Muscle of arm (tissue), 12 donors: ENCODE measurements around the gene CAPZB. TPM values are rescaled to one million over a fixed set of nuclear protein-coding genes. Genes with fewer than 3 reads are reported as not detected.
"Not testable (repeated sequence)": the region's sequence is repeated elsewhere in the genome, so short reads cannot be mapped to it uniquely, and the experiment has no call there.

Experiments used
- DNase-seq: peaks from one replicate; pipeline ENCODE4 v3.0.0-alpha.2; 2013
- polyA plus RNA-seq, 12 donors: library from polyadenylated mRNA; unstranded; fragments of 120-200 nt; gene quantifications; one replicate each; pipeline ENCODE4 v1.2.1, GENCODE V29; 2013; ENCODE audit not compliant: insufficient read length in 12 of 12

The CAPZB gene
- polyA plus RNA-seq, 12 donors = 191 to 264 (median 235) TPM; not detected in 1

DNA sequence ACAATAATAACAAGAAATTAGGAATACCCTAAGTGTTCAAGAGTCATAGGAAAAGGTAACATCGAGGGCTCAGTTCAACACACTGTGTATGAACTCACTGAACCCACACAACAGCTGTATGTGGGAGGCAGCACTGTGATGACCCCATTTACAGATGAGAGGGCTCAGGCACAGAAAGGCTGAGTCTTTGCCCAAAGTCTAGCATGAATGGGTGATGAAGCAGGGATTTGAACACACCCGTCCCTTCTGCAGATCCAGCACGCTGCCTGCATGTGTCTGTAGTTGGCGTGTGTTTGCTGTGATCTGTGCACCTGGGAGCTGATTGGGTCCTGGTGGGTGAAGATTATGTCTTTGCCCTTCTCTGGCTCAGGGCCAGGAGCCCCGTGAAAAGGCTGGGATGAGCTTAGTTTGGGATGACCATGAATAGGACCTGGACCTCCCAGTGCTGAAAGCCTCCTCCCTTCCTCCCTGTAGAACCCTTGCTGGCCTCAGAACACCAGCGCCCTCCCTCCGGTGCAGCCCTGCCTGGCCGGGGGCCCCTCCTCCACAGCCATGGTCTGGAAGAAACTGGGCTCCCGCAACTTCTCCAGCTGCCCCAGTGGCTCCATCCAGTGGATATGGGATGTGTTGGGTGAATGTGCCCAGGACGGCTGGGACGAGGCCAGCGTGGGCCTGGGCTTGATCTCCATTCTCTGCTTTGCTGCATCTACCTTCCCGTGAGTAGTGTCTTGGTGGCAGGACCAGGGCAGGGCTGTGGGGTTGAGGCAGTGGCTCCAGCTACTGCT lies 168.0 kb downstream of the CAPZB start:
- DNase-seq = no peak

DNA sequence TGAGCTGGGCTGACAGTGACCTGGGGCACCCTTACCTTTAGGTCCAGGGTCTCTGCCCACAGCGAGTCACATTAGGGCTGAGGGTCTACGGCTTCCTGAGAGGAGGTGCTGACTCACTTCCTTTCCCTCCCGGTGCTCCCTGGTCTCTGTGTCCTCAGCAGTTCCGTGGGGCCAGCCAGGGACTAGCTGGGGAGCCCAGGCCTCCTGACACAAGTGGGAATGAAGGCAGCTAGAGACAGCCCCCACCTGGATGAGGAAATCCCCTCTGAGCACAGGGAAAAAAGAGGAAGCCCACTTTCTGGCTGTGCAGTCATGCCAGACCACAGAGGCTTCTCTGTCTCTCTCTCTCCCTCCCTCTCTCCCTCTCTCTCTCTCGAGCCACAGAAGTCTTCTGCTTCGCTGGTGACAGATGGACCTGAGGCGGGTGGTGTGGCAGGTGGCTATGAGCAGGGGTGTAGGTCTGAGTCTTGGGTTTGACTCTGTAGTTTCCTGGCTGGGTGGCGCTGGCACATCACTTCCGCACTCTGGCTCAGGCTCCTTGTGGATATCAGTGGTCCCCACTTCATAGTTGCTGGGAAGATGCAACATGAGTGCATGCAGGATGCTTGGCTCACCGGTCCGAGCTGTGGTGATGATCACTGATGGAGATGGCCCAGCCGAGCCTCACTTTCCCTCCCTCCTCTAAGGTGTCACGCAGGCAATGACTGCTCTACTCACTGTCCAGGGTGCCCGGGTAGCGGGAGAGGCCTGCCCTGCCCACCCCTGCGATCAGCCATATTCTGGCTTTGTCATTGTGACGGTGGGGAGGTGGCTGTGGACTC lies 169.8 kb downstream of the CAPZB start:
- DNase-seq = no peak

DNA sequence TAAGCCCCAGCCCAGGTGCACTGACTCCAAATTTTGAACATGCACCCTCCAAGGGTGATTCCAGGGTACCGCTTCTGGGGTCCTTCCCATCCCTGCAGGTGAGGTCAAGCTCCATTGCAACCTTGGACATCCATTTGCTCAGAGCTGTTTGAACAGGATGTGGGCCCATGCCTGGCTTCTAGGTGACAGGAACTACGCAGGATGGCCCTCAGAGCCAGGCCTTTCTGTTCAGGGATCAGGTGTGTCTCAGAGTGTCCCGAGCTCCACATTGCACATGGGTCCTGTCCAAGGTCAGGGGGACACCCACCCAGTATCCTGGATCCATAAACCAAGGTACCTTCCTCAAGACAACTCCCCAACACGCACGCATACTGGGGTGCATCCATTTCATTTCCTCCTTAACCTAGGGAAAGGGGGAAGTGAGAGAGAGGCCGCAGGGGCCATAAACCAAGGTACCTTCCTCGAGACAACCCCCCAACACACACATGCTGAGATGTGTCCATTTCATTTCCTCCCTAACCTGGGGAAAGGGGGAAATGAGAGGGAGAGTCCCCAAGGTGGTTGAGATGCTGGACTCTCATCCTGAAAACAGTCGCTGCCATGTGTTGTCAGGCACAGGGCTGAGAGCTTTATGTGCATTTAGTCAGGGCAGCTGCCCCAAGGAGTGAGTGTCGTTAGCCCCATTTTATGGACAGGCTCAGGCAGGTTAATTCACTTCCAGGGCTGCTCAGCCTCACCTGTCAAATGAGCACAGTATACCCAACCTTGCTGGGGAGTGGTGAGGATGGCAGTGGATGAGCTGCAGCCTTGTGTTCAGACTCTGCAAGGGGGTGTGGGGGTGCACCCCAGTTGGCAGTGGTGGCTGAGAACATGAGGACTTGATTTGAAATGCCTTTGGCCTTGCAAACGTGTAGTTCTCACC lies 171.1 kb downstream of the CAPZB start:
- DNase-seq = no peak

DNA sequence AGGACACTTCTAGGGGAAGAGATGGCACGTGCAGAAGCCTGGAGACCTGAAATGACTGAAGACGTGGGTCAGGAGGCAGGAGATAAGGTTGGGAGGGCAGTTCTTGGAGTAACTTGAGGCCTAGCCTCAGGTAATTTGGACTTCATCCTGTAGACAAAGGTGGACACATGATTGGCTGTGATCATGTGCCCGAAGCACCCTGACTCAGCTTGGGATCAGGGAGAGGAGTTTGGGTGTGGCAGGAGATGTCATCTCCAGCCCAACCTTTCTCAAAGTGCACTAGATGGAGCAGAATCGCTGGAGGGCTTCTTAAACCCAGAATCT lies 171.7 kb downstream of the CAPZB start:
- no peak for DNase-seq

DNA sequence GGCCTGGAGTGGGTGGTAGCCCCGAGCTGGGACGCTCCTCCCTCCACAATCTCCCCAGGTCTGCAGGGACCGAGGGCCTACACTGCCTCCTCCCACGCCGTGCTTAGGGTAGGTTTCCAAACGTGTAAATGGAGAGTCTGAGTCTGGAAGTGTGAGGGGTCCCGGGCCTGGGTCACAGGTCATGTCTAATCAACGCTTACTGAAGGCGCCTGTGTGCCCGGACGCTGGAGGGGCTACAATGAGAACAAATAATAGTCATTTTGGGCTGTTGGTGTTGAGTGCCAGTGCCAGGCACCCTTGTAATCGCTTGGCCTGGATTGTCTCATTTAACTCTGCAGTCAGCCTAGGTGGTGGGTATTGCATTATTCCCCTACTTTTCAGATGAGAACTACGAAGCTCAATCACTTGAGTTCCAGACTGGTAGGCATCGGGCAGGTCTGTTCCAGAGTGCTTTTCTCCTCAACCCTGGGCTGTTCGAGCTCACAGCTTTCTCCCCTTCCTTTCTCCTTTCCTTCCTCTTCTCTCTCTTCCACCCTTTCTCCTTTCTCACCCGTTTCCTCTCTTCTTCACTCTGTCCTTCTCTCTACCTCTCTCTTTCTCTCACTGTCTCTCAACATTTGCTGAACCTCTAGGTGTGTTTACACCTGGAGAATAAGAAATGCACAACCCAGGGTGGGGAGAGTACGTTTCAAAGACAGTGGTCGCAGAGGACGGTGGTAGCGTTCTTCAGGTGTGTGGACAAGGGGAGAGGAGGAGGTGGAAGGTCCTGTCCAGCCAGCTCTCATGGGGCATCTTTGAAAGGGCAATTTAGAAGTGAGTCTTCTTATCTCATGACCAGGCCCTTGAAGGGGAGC lies 172.3 kb downstream of the CAPZB start:
- no peak for DNase-seq

DNA sequence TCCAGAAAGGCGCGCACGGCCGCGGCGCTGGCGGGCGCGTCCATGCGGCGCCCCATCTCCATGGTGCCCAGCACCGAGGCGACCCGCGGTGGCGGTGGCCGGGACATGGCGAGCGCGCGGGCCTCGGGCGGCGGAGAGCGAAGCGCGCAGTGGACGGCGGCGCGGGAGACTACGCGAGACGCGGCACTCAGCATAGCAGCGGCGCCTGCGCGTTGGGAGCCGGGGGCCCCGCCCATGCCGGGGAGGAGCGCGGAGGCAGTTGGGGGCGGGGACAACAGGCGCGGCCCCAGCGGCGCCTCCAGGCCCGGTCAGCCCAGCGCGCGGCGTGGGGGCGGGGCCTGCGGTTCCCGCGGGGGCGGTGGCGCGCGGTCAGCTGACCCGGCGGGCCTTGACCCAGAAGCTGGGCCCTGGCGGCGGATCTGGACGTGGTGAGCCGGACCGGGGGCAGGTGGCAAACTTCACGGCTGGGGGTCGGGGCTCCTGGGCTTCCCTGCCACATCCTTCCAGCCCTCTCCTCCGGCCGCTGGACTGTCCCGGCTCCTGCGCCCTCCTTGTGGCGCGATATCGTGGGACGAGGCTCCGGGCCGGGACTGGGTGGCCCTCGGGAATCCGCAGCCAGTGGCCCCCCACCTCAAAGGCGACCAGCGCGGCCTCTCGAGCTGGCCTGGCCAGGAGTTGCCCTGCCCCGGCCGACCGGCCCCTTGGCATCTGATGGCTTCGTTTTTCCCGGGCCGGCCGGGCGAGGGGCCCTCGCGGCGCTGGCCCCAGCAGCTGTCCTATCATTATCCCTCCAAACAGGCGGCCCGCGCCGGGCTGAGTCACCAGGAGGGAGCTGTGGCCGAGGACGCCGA lies 173.2 kb downstream of the CAPZB start, which contains the start of the genes AKR7A2 and SLC66A1:
TSS of gene AKR7A2 (minus strand) at position 214 of the 851 bp plus-strand sequence. CDS start at position 194, 20 bp downstream.
TSS of gene SLC66A1 (plus strand) at position 396 of the 851 bp plus-strand sequence. CDS start 5,352 bp downstream, outside the sequence.
- DNase-seq = peak; percentile 93

DNA sequence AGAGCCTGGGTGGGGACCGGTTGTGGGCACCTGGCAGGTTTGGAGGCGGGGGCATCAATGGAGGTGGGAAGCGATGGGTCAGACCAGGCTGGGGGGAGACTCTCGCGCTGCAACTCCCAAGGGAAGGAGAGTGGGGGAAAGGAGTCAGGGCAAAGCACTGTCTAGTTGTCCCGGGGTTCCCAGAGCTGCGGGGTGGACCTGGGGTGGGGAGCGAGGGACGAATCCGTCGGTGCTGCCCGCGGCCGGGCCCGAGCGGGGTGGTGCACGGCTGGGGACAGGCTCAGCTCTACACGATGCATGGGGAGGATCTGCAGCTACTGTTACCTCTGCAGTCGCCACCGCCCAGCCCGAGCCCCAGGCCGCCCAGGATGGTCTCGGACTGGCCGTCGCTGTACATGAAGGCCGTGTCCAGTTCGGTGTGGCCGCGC lies 173.8 kb downstream of the CAPZB start:
- no peak for DNase-seq

DNA sequence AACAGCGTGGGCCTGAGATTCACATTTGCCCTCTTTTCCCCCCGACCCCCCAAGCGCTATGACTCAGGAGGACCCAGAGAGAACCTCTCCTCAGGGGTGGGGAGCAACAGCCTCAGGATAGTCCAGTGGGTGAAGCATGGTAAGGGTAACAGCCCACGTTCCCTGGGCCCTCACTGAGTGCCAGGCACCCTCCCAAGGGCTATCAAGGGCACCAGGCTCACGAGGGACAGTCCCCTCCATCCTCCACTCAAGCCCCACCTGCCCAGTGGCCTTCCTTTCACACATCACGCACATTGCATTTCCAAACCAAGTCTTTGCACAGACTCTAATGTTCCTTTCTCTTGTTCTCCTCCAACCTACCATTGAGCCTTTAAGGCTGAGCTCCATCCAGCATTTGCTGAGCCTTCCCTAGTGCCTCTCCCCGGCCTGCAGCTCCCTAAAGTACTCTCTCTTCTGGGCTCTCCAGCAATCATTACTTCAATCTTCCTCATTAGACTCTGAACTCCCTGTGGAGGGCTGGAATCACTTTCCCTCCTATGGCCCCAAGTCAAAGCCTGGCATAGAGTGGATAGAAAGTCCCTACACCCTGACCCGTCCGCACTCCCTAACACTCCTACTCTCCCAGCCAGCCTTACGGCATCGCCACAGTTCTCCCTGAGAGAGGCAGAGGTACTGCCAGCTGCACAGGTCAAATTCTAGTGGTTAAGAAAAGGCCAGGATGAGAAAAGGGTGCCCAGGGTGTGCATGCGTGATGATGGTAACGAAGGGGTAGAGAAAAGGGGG lies 174.4 kb downstream of the CAPZB start:
- no peak for DNase-seq

DNA sequence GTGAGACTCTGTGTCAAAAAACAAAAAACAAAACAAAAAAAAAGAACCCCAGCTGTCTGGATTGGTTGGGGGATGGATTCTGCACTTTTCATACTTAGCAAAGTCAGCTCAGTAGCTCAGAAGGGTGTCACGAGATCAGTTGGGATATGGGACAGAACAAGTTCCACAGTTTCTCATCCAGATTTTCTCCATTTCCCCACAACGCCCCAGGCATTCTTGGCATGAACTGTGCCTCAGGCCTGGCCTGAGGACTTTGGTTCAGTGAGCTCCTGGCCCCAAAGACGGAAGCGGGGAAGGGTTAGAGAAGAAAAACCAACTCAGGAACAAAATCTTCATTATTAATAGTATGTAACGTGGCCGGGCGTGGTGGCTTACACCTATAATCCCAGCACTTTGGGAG lies 175.3 kb downstream of the CAPZB start:
- no peak for DNase-seq

DNA sequence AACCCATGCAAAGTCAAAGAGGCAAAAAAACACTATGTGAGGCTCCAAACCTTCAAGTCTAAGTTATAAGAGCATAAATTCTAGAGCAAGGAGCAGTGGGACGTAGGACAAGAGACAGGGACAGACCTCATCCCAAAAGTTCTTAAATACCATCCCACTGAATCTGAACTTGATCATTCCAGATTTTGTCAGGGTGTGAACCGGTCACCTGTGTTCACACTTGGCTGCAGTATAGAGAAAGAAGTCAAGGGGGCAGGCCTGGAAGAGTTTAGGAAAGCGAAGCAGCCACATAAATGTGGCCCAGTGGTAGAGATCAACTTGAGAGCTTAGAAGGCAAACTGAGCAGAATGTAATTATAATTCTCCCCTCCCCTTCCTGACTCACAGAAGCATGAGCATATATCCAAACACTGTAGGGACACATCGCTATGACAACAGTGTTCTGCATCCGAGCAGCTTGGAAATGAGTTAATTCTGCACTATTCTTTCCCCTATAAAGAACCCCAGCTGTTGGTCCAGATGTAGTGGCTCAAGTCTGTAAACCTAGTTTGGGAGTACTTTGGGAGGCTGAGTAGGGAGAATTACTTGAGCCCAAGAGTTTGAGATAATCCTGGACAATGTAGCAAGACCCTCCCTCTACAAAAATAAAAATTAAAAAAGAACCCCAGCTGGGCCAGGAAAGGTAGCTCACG lies 176.1 kb downstream of the CAPZB start:
- no peak for DNase-seq

DNA sequence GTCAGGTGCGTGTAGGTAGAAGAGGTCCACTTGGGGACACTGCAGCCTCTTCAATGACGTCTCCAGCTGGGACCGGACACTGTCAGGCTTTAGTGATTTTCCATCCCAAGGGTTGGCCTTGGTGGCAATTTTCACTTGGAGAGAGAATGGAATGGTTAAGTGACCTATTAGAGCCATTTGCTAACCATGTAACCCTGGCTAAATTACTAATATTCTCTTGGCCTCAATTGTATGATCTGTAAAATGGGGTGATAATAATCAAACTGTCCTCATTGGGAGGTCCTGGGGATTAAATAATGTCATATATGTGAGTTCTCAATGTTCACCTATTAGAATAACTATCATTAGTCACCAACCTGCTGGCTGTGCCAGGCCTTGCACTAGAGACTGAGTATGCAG lies 176.8 kb downstream of the CAPZB start:
- DNase-seq = no peak

DNA sequence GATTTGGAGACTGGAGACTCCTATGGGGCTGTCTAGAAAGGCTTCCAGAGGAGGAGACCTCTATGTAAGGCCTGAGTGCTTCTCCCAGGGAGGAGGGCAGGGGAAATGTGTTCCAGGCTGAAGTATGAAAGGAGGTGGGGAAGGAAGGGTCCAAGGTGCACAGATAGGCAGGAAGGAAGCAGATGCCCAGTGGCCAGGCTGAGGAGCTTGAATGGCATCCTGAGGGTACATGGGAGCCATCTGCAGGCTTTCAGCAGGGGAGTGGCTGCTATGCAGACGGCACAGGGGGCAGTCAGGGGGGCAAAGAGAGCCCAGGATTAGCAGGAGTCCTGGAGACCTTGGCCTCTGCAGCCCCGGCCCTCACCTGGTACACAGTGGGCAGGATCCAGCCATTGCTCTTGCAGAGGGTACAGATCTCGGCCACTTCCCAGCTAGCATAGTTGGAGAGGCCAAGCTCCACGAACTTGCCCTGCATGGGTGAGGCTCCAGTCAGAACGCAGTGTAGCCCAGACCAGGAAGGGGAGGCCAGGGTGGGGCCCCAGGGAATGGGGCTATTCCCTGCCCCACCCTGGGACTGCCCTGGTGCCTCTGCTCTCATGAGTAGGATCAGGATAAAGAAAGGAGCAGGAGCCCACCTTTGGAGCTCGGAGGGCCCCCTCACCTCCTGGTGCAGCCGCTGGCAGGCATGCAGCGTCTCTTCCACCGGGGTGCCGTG lies 177.4 kb downstream of the CAPZB start:
- no peak for DNase-seq

DNA sequence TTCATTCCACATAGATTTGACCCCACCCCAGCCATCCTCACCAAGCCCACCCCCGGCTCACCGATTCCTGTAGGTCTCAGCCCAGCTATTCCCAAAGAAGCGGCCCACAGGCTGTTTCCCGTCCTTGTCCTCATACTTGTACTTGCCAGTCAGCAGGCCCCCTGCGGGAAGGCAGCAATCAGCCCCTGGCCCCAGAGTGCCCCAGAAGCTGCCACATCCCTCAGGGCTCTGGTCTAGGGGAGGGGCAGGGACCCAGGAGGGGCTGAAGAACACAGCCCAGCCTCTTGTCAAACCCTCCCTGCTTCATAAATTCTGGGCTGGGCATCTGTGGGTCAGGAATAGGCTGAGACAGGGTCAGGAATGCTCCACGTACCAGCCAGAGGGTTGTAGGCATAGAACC lies 178.4 kb downstream of the CAPZB start:
- DNase-seq = no peak

DNA sequence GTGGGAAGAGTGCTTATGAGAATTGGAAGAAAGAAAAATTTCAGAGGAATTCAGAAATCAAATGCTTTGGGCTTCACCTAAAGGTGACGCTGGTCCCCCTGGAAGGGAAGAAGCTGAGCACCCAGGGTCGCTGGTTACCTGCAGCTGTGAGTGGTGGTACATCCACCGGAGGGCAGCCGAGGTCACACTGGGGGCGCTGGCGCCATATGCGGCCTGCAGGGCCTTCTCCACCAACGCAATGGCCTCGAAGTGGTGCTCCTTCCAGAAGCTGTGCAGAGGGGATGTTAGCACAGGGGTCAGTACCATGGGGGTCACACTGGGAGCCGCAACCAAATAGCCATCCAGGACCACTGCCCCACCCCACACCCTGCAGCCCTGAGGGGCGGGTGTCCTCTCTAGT lies 179.5 kb downstream of the CAPZB start:
- no peak for DNase-seq

DNA sequence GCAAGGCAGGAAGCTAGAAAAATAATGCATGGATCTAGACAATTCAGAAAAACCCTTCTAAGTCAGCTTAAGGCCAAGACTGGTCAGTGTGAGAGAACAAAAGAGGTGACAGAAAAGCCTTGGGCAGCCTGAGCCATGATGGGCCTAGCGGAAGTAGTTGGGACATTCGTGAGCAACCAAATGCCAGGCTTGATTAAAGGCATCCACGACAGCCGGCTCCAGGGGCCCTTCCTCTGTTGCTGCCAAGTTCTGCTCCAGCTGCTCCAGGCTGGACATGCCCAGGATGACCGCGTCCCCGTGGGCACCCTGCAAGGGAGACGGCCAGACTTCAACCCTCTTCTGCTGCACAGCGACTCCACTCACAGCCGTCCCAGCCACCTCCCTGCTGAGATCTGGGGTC lies 181.3 kb downstream of the CAPZB start:
- DNase-seq = not testable (repeated sequence)

DNA sequence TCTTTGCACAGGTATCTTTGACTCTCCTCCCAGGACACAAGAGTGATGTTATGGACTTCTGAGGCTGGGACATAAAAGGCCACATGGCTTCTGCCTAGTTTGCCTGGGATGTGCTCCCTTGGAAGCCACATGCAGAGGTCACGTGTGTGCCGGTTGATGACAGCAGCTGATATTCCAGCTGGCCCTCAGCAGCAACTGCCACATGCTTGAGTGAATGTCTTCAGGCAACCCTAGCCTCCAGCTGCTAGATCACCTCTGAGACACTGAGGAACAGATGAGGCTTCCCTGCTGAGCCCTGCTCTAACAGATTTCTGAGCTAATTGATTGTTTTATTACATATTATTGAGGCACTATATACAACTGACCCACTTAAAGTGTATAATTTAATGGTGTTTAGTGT lies 185.1 kb downstream of the CAPZB start:
- DNase-seq = no peak

DNA sequence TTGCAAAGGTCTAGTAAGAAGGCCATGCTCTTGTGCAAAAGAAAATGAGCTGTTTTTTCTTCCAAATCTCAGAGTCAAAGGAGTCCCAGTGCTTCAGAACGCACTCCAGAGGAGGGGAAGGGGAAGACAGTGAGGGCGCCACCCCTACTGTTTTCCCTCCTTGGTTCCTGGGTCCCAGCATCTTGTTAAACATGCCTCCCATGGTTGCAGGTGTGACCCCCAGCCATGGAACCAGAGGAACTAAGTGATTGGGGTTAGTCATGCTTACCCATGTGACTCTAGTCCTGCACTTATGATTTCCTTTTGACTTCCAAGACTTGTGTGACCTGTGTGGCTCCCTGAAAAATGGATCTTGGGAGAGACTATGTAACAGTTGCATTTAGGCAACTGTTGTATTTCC lies 190.7 kb downstream of the CAPZB start:
- DNase-seq = no peak

DNA sequence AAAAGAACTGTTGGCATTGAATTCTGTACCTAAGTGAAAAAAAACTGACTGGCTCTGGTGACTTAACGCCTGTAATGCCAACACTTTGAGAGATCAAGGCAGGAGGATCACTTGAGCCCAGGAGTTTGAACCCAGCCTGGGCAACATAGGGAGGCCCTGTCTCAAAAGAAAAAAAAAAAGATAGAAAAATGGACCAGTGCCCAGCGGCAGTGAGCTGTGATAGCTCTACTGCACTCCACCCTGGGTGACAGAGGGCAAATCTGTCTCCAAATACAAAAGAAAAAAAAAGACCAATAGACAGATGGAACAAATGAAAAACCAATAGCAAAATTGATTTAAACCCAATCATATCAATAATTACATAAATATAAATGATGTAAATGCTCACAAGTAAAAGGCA lies 196.1 kb downstream of the CAPZB start:
- no peak for DNase-seq
